ENCODE results near the gene MS4A3.
"Not testable (repeated sequence)": the region's sequence is repeated elsewhere in the genome, so short reads cannot be mapped to it uniquely, and the experiment has no call there.

Gene MS4A3

DNA sequence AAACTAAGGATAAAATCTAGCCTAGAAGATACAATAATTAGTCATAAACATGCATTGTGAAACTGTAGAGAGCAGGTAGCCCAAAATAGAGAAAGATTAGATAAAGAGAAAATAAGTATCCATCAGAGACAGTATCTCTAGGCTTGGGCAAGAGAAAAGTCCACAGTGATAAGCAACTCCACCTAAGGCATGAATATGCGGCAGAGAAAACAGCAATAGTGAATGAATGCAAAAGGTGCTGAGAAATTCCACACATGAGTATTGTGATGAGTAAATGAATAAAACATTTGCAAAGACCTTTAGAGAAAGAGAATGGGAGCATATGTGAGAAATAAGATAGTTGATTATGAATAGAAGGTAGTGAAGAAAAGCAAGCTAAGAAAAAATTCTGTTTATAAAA is 40.7 kb downstream of the MS4A3 start:
- Histone ChIP-seq H3K79me2 (ENCODE audit: insufficient read depth, low read depth) (no peaks in the 10 kb centered on the region), H3K4me1 (ENCODE audit: low read depth, poor library complexity, severe bottlenecking) (no peaks in the 10 kb centered on the region), H3K4me2 (no peak overlapping the region), H3K4me3 (IDR thresholded peaks at IDR 0.05; ENCODE audit: insufficient read depth, low read depth, low read length) (no peak overlapping the region), H3K27ac (no peak overlapping the region), H3K9ac (no peak overlapping the region), H4K20me1 (ENCODE audit: insufficient read depth) (no peaks in the 10 kb centered on the region), H2AFZ (ENCODE audit: low read depth) (no peak overlapping the region), H3K27me3 (ENCODE audit: insufficient read depth, low read depth) (no peaks in the 10 kb centered on the region), H3K36me3 (ENCODE audit: insufficient read depth) (no peaks in the 10 kb centered on the region)
- TF ChIP-seq, protein P1, sequence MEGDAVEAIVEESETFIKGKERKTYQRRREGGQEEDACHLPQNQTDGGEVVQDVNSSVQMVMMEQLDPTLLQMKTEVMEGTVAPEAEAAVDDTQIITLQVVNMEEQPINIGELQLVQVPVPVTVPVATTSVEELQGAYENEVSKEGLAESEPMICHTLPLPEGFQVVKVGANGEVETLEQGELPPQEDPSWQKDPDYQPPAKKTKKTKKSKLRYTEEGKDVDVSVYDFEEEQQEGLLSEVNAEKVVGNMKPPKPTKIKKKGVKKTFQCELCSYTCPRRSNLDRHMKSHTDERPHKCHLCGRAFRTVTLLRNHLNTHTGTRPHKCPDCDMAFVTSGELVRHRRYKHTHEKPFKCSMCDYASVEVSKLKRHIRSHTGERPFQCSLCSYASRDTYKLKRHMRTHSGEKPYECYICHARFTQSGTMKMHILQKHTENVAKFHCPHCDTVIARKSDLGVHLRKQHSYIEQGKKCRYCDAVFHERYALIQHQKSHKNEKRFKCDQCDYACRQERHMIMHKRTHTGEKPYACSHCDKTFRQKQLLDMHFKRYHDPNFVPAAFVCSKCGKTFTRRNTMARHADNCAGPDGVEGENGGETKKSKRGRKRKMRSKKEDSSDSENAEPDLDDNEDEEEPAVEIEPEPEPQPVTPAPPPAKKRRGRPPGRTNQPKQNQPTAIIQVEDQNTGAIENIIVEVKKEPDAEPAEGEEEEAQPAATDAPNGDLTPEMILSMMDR (conservative IDR thresholded peaks at IDR 0.05; ENCODE audit: low read depth, low read length), result no peak

DNA sequence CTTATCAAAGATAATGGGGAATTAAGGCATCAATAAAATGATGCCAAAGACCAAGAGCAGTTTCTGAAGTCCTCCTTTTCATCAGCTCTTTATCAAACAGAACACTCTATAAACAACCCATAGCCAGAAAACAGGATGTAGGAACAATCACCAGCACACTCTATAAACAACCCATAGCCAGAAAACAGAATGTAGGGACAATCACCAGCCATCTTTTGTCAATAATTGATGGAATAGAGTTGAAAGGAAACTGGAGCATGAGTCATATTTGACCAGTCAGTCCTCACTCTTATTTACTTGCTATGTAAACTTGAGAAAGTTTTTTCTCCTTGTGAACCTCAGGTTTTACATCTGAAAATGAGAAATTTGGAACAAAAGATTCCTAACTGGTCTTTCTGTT is 42.0 kb downstream of the MS4A3 start:
- Histone ChIP-seq H4K20me1 (ENCODE audit: insufficient read depth) (no peaks in the 10 kb centered on the region), H3K4me1 (ENCODE audit: low read depth, poor library complexity, severe bottlenecking) (no peaks in the 10 kb centered on the region), H3K36me3 (ENCODE audit: insufficient read depth) (no peaks in the 10 kb centered on the region), H3K4me2 (no peak overlapping the region), H3K79me2 (ENCODE audit: insufficient read depth, low read depth) (no peaks in the 10 kb centered on the region), H3K27me3 (ENCODE audit: insufficient read depth, low read depth) (no peaks in the 10 kb centered on the region), H3K27ac (no peak overlapping the region), H3K4me3 (IDR thresholded peaks at IDR 0.05; ENCODE audit: insufficient read depth, low read depth, low read length) (no peak overlapping the region), H3K9ac (no peak overlapping the region), H2AFZ (ENCODE audit: low read depth) (no peak overlapping the region)
- TF ChIP-seq, protein P1 (conservative IDR thresholded peaks at IDR 0.05; ENCODE audit: low read depth, low read length), result no peak

DNA sequence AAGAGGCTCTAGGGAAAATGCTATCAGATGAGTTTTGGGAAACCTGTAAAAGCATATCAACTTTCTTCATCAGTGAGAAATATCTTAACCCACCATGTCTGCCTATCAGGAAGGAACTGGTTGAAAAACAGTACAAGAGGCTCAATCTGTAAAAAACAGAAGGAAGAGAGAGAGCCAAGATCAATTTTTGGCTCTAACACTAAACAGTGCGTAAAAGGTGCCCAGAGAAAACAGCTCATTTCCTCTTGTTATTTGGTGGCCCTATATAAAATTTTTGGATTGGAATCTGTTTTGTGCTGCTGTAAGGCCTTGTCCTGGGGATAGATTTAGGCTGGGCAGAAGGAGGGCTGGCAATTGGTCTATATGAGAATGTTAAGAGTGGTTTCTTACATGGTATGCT is 44.1 kb downstream of the MS4A3 start:
- no peaks in the 10 kb centered on the region for H4K20me1 ChIP-seq (ENCODE audit: insufficient read depth)
- TF ChIP-seq, protein P1 (conservative IDR thresholded peaks at IDR 0.05; ENCODE audit: low read depth, low read length), result no peak

DNA sequence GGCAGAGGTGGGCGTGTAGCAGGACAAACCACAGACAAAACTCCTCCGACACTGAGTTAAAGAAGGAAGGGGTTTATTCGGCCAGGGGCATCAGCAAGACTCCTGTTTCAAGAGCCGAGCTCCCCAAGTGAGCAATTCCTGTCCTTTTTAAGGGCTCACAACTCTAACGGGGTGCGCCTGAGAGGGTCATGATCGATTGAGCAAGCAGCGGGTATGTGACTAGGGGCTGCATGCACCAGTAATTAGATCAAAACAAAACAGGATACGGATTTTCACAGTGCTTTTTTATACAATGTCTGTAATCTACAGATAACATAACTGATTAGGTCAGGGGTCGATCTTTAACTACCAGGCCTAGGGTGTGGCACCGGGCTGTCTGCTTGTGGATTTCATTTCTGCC is 44.9 kb downstream of the MS4A3 start:
- H2AFZ ChIP-seq (ENCODE audit: low read depth); H3K27ac ChIP-seq: not testable (repeated sequence)

More for the DNA sequence above, 44.1 kb downstream of the MS4A3 start:
- no peak overlapping the region for H3K27ac ChIP-seq
- no peak overlapping the region for H3K4me2 ChIP-seq
- H3K4me3 ChIP-seq (IDR thresholded peaks at IDR 0.05; ENCODE audit: insufficient read depth, low read depth, low read length), result no peak overlapping the region
- no peaks in the 10 kb centered on the region for H3K79me2 ChIP-seq (ENCODE audit: insufficient read depth, low read depth)
- no peak overlapping the region for H2AFZ ChIP-seq (ENCODE audit: low read depth)
- H3K36me3 ChIP-seq (ENCODE audit: insufficient read depth), result no peaks in the 10 kb centered on the region
- no peaks in the 10 kb centered on the region for H3K27me3 ChIP-seq (ENCODE audit: insufficient read depth, low read depth)
- no peak overlapping the region for H3K9ac ChIP-seq
- no peaks in the 10 kb centered on the region for H3K4me1 ChIP-seq (ENCODE audit: low read depth, poor library complexity, severe bottlenecking)

DNA sequence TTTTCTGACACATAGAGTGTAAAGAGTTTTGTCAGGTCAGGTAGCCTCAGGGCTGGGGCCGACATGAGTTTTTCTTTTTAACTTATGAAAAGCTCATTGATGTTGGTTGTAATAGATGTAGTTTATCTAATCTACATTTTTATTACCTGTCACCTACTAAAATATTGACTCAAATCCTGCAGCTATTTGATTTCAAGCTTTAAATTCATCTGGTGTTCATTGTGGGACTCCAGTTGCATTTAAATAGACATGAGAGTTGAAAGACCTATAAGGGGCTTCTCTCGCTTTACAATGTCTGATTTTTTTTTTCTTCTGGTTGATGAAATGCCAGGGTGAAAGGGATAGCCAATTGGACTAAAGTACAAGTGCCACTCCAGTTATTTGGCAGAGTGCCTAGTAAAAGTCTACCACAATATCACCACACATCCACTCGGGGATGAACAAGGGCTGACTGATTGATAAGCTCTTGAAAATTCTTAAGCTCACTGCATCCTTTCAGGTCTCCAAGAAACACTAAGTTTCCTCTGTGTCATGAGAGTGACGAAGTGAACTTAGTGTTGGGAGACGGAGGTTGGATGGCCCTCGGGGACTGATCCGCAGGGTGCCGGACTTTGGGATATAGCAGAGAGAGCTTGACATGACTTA is 48.1 kb downstream of the MS4A3 start:
- H3K27me3 ChIP-seq (ENCODE audit: insufficient read depth, low read depth); H4K20me1 ChIP-seq (ENCODE audit: insufficient read depth); H3K9ac ChIP-seq; H2AFZ ChIP-seq (ENCODE audit: low read depth); H3K4me2 ChIP-seq; H3K36me3 ChIP-seq (ENCODE audit: insufficient read depth); H3K27ac ChIP-seq; H3K4me1 ChIP-seq (ENCODE audit: low read depth, poor library complexity, severe bottlenecking); H3K4me3 ChIP-seq (IDR thresholded peaks at IDR 0.05; ENCODE audit: insufficient read depth, low read depth, low read length); H3K79me2 ChIP-seq (ENCODE audit: insufficient read depth, low read depth): not testable (repeated sequence)

More for the DNA sequence above, 44.9 kb downstream of the MS4A3 start:
- H3K27me3 ChIP-seq (ENCODE audit: insufficient read depth, low read depth); H3K9ac ChIP-seq; H3K4me1 ChIP-seq (ENCODE audit: low read depth, poor library complexity, severe bottlenecking); H3K36me3 ChIP-seq (ENCODE audit: insufficient read depth); H3K4me2 ChIP-seq; H3K79me2 ChIP-seq (ENCODE audit: insufficient read depth, low read depth); H4K20me1 ChIP-seq (ENCODE audit: insufficient read depth); H3K4me3 ChIP-seq (IDR thresholded peaks at IDR 0.05; ENCODE audit: insufficient read depth, low read depth, low read length): not testable (repeated sequence)

DNA sequence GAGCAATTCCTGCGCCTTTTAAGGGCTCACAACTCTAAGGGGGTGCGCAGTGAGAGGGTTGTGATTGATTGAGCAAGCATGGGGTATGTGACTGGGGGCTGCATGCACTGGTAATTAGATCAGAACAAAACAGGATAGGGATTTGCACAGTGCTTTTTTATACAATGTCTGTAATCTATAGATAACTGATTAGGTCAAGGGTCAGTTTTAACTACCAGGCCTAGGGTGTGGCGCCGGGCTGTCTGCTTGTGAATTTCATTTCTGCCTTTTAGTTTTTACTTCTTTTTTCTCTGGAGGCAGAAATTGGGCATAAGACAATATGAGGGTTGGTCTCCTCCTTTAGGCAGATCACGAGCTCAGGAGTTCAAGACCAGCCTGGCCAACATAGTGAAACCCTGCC is 52.2 kb downstream of the MS4A3 start:
- H3K36me3 ChIP-seq (ENCODE audit: insufficient read depth); H3K27ac ChIP-seq; H3K79me2 ChIP-seq (ENCODE audit: insufficient read depth, low read depth); H3K4me2 ChIP-seq; H4K20me1 ChIP-seq (ENCODE audit: insufficient read depth); H2AFZ ChIP-seq (ENCODE audit: low read depth); H3K27me3 ChIP-seq (ENCODE audit: insufficient read depth, low read depth); H3K4me3 ChIP-seq (IDR thresholded peaks at IDR 0.05; ENCODE audit: insufficient read depth, low read depth, low read length); H3K4me1 ChIP-seq (ENCODE audit: low read depth, poor library complexity, severe bottlenecking); H3K9ac ChIP-seq: not testable (repeated sequence)
